A549 (cell line): ENCODE data around the gene NOS3.
A peak's percentile ranks its signal among the peaks of the same experiment; 100 is the strongest.

ENCODE experiments used
- CBX8 ChIP-seq: fragments of 200-600 bp; sonication (generic); IDR thresholded peaks from 2 replicates; pipeline ENCODE4 v1.6.1; 2016
- CEBPB ChIP-seq, 2 experiments: fragments of >200 bp in 1 of 2; sonication (Bioruptor Twin) in 1 of 2; formaldehyde crosslinking in 1 of 2; IDR thresholded peaks; 2 replicates each; pipeline ENCODE4 v1.6.1; 2012 to 2016
- CHD2 ChIP-seq: fragments of 150-350 bp; IDR thresholded peaks from 2 replicates; pipeline ENCODE4 v1.6.1; 2014; ENCODE audit warnings: low read length; ENCODE audit not compliant: partially characterized antibody
- CTCF ChIP-seq: fragments of >200 bp; sonication (Bioruptor Twin); formaldehyde crosslinking; IDR thresholded peaks from 3 replicates; pipeline ENCODE4 v1.5.1; 2016
- EP300 ChIP-seq, 2 experiments: fragments of >200 bp; sonication (Bioruptor Twin); formaldehyde crosslinking; IDR thresholded peaks; 2 replicates in 1 of 2; 3 replicates in 1 of 2; pipeline ENCODE4 v1.6.1; 2016 to 2017
- FOSB ChIP-seq: fragments of 250-450 bp; sonication (Bioruptor Pico); IDR thresholded peaks from 2 replicates; pipeline ENCODE4 v1.5.0; 2020; ENCODE audit warnings: mild to moderate bottlenecking, moderate library complexity
- NR3C1 ChIP-seq: fragments of >200 bp; sonication (Bioruptor Twin); formaldehyde crosslinking; IDR thresholded peaks from 3 replicates; pipeline ENCODE4 v1.6.1; 2017
- POLR2A ChIP-seq: IDR thresholded peaks from 2 replicates; pipeline ENCODE4 v1.6.1; 2012; ENCODE audit warnings: mild to moderate bottlenecking, low read length
- SMC3 ChIP-seq: fragments of >200 bp; sonication (Bioruptor Twin); formaldehyde crosslinking; IDR thresholded peaks from 3 replicates; pipeline ENCODE4 v1.6.1; 2018; ENCODE audit warnings: inconsistent platforms
- SREBF2 ChIP-seq: fragments of 450-650 bp; IDR thresholded peaks from 2 replicates; pipeline ENCODE4 v1.6.1; 2014; ENCODE audit warnings: mild to moderate bottlenecking, moderate library complexity
- TP53 ChIP-seq: fragments of 250-450 bp; sonication (Bioruptor Pico); IDR thresholded peaks from 2 replicates; pipeline ENCODE4 v1.5.0; 2021; ENCODE audit warnings: mild to moderate bottlenecking, moderate library complexity
- TF ChIP-seq, protein P1 (sequence below): fragments of 200-600 bp; sonication (generic); IDR thresholded peaks from 2 replicates; pipeline ENCODE4 v1.6.1; 2016; ENCODE audit warnings: antibody characterized with exemption, mild to moderate bottlenecking, moderate library complexity
- TF ChIP-seq, protein P2 (sequence below): fragments of >200 bp; sonication (Bioruptor Twin); formaldehyde crosslinking; IDR thresholded peaks from 3 replicates; pipeline ENCODE4 v1.6.1; 2016
- TF ChIP-seq, protein P3 (sequence below): IDR thresholded peaks from 2 replicates; pipeline ENCODE4 v1.6.1; 2012

GRCh38 chr7:150988230-150989226, 2.3 kb upstream of the NOS3 start:
- TF ChIP-seq POLR2A (no peak), CTCF (peak; percentile 62), CEBPB (IDR thresholded peaks at IDR 0.05) (no peak), NR3C1 (no peak), CBX8 (no peak), TP53 (CRISPR knock-in tag) (no peak), EP300 (IDR thresholded peaks at IDR 0.05) (no peak), SMC3 (peak; percentile 55), SREBF2 (no peak), CHD2 (no peak), FOSB (CRISPR knock-in tag) (no peak)
- TF ChIP-seq, protein P1, sequence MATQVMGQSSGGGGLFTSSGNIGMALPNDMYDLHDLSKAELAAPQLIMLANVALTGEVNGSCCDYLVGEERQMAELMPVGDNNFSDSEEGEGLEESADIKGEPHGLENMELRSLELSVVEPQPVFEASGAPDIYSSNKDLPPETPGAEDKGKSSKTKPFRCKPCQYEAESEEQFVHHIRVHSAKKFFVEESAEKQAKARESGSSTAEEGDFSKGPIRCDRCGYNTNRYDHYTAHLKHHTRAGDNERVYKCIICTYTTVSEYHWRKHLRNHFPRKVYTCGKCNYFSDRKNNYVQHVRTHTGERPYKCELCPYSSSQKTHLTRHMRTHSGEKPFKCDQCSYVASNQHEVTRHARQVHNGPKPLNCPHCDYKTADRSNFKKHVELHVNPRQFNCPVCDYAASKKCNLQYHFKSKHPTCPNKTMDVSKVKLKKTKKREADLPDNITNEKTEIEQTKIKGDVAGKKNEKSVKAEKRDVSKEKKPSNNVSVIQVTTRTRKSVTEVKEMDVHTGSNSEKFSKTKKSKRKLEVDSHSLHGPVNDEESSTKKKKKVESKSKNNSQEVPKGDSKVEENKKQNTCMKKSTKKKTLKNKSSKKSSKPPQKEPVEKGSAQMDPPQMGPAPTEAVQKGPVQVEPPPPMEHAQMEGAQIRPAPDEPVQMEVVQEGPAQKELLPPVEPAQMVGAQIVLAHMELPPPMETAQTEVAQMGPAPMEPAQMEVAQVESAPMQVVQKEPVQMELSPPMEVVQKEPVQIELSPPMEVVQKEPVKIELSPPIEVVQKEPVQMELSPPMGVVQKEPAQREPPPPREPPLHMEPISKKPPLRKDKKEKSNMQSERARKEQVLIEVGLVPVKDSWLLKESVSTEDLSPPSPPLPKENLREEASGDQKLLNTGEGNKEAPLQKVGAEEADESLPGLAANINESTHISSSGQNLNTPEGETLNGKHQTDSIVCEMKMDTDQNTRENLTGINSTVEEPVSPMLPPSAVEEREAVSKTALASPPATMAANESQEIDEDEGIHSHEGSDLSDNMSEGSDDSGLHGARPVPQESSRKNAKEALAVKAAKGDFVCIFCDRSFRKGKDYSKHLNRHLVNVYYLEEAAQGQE, result no peak
- TF ChIP-seq, protein P2, sequence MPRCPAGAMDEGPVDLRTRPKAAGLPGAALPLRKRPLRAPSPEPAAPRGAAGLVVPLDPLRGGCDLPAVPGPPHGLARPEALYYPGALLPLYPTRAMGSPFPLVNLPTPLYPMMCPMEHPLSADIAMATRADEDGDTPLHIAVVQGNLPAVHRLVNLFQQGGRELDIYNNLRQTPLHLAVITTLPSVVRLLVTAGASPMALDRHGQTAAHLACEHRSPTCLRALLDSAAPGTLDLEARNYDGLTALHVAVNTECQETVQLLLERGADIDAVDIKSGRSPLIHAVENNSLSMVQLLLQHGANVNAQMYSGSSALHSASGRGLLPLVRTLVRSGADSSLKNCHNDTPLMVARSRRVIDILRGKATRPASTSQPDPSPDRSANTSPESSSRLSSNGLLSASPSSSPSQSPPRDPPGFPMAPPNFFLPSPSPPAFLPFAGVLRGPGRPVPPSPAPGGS, result no peak
- TF ChIP-seq, protein P3, sequence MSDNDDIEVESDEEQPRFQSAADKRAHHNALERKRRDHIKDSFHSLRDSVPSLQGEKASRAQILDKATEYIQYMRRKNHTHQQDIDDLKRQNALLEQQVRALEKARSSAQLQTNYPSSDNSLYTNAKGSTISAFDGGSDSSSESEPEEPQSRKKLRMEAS, result no peak
